Measurements from ENCODE around the gene WFIKKN2.

WFIKKN2 gene, protein sequence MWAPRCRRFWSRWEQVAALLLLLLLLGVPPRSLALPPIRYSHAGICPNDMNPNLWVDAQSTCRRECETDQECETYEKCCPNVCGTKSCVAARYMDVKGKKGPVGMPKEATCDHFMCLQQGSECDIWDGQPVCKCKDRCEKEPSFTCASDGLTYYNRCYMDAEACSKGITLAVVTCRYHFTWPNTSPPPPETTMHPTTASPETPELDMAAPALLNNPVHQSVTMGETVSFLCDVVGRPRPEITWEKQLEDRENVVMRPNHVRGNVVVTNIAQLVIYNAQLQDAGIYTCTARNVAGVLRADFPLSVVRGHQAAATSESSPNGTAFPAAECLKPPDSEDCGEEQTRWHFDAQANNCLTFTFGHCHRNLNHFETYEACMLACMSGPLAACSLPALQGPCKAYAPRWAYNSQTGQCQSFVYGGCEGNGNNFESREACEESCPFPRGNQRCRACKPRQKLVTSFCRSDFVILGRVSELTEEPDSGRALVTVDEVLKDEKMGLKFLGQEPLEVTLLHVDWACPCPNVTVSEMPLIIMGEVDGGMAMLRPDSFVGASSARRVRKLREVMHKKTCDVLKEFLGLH

DNA sequence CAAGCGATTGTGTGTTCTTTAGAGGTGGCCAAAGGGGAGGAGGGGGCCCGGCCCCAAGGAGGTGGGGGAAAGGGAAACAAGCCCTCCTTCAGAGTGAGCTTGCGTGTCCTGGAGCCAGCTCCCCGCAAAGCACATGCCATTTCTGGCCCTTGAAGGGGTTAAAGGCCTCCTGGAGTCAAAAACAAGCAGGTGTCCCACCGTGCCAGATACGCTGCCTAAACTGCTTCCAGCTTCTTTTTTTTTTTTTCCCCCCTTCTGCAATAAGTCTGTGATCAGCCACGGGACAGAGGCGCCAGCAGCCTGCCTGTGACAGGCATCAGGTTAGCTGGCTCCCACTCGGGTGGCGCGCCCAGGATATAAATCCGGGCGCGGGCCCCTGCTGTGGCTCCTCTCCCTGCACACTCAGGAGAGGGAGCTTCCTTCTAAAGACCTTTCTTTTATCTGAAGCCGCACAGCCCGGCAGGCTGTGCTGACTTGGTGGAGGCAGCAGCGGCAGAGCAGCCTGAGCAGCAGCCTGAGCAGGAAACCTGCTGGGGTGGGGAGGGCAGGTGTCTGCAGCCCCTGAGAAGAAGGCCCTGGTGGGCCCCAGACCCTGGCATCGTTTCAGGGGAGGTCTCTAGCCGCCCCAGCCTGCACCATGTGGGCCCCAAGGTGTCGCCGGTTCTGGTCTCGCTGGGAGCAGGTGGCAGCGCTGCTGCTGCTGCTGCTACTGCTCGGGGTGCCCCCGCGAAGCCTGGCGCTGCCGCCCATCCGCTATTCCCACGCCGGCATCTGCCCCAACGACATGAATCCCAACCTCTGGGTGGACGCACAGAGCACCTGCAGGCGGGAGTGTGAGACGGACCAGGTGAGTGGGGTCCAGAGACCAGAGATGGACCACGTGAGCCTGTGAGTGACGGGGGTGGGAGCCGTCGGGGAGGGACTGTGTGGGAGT, at the start of gene WFIKKN2:
Gene WFIKKN2 (plus strand): TSS at position 286 of the 934 bp plus-strand sequence. CDS start 352 bp downstream, at position 638.
- ATAC-seq, result no peak
- no peak within 1 kb of the TSS for H3K27ac Mint-ChIP-seq
- H3K27me3 Mint-ChIP-seq, result peaks cover 56% of the 10 kb centered on the region
- H3K36me3 Mint-ChIP-seq, result no peaks in the 10 kb centered on the region
- H3K9me3 Mint-ChIP-seq, result no peaks in the 10 kb centered on the region
- no peaks in the 10 kb centered on the region for H3K4me1 Mint-ChIP-seq
- no peak within 1 kb of the TSS for H3K4me3 Mint-ChIP-seq

- Mint-ChIP-seq H3K27ac (no peak overlapping the region), H3K4me1 (peaks cover 14% of the 10 kb centered on the region), H3K27me3 (peaks cover 27% of the 10 kb centered on the region), H3K36me3 (no peaks in the 10 kb centered on the region), H3K4me3 (no peak overlapping the region), H3K9me3 (no peaks in the 10 kb centered on the region)
- ATAC-seq, result no peak
These were observed 49.3 kb upstream of the WFIKKN2 start for GRCh38 chr17:50785946-50786570.

DNA sequence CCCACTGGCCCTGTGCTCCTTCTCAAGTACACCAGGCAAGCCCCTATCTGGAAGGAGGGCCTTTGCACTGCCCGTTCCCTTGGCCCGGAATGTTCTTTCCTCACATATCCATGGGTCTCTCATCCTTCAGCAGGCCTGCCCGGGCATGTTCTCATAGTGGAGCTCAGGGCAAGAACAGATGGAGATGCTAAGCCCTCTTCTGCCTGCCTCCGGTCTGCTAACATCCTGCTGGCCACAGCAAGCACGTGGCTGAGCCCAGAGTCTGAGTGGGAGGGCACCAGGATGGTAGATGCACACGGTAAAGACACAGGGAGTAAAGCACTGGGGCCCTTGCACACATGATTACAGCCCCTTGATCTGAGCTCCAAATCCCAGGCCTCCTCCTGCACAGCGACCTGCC, 48.3 kb upstream of the WFIKKN2 start:
- H3K27ac Mint-ChIP-seq, result no peak overlapping the region
- no peaks in the 10 kb centered on the region for H3K36me3 Mint-ChIP-seq
- H3K27me3 Mint-ChIP-seq, result peaks cover 27% of the 10 kb centered on the region
- no peak overlapping the region for H3K4me3 Mint-ChIP-seq
- peaks cover 14% of the 10 kb centered on the region for H3K4me1 Mint-ChIP-seq
- ATAC-seq, result no peak
- no peaks in the 10 kb centered on the region for H3K9me3 Mint-ChIP-seq

DNA sequence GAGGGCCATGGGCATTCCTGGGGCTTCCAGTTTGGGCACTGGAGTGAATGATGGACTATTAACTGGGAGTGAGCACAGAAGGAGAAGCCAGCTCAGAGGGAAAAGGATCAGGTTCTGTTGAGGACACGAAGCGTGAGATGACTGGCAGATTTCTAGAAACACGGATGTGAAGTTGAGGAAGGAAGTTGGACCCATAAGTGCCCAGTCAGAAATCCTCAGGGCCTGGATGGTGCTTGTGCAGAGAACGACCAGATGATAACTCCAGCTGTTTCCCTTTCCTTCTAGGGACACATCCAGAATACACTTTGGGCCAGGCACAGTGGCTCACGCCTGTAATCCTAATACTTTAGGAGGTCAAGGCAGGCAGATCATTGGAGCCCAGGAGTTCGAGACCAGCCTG, 44.8 kb upstream of the WFIKKN2 start:
- Mint-ChIP-seq H3K36me3 (no peaks in the 10 kb centered on the region), H3K4me3 (no peak overlapping the region), H3K4me1 (peaks cover 6% of the 10 kb centered on the region), H3K27me3 (peaks cover 16% of the 10 kb centered on the region), H3K27ac (no peak overlapping the region), H3K9me3 (no peaks in the 10 kb centered on the region)
- no peak for ATAC-seq

DNA sequence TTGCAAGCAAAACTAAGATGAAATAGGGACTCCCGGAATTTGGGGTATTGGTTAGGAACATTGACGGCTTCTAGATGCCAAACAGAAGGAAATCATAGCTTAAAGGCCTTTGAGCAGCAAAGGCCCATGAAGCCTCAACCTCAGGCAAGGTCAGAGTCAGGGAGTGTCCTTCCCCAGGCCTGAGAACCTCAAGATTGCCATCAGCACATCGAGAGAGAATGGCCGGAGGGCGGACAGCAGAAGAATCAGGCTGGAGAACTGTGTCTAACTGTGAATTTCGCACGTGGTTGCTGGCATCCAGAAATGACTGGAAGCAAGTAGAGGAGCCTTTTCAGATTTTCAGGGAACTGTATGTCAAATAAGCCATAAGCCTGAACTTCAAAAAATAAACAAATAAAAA, 43.3 kb upstream of the WFIKKN2 start:
- Mint-ChIP-seq H3K27ac (no peak overlapping the region), H3K9me3 (no peaks in the 10 kb centered on the region), H3K4me1 (peaks cover 6% of the 10 kb centered on the region), H3K36me3 (no peaks in the 10 kb centered on the region), H3K4me3 (no peak overlapping the region), H3K27me3 (peaks cover 16% of the 10 kb centered on the region)
- no peak for ATAC-seq

GRCh38 chr17:50793007-50793406, 42.4 kb upstream of the WFIKKN2 start:
- H3K36me3 Mint-ChIP-seq, result no peaks in the 10 kb centered on the region
- H3K27me3 Mint-ChIP-seq, result peaks cover 11% of the 10 kb centered on the region
- H3K4me1 Mint-ChIP-seq, result peaks cover 3% of the 10 kb centered on the region
- no peak overlapping the region for H3K27ac Mint-ChIP-seq
- no peak for ATAC-seq
- H3K9me3 Mint-ChIP-seq, result no peaks in the 10 kb centered on the region
- no peak overlapping the region for H3K4me3 Mint-ChIP-seq

DNA sequence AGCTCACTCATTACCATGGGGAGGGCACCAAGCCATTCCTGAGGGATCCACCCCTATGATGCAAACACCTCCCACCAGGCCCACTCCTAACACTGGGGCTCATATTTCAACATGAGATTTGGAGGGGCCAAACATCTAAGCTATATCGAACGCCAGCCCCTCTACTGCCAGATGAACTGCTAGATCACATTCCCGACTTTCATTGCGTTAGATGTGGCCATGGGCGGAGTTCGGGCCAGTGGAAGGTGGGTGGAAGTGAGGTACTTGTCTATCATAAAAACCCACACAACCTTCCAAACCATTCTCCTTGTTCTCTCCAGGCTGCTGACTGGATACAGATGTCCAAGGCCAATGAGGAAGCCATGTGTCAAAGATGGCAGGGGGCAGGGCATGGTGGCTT, 41.0 kb upstream of the WFIKKN2 start:
- no peaks in the 10 kb centered on the region for H3K27me3 Mint-ChIP-seq
- no peaks in the 10 kb centered on the region for H3K36me3 Mint-ChIP-seq
- H3K9me3 Mint-ChIP-seq, result no peaks in the 10 kb centered on the region
- no peaks in the 10 kb centered on the region for H3K4me1 Mint-ChIP-seq
- ATAC-seq, result no peak
- no peak overlapping the region for H3K27ac Mint-ChIP-seq
- no peak overlapping the region for H3K4me3 Mint-ChIP-seq

- Mint-ChIP-seq H3K4me3 (no peak overlapping the region), H3K27ac (no peak overlapping the region), H3K36me3 (no peaks in the 10 kb centered on the region), H3K9me3 (no peaks in the 10 kb centered on the region), H3K4me1 (no peaks in the 10 kb centered on the region), H3K27me3 (no peaks in the 10 kb centered on the region)
- ATAC-seq, result no peak
These were observed 38.1 kb upstream of the WFIKKN2 start for GRCh38 chr17:50797135-50797810.

DNA sequence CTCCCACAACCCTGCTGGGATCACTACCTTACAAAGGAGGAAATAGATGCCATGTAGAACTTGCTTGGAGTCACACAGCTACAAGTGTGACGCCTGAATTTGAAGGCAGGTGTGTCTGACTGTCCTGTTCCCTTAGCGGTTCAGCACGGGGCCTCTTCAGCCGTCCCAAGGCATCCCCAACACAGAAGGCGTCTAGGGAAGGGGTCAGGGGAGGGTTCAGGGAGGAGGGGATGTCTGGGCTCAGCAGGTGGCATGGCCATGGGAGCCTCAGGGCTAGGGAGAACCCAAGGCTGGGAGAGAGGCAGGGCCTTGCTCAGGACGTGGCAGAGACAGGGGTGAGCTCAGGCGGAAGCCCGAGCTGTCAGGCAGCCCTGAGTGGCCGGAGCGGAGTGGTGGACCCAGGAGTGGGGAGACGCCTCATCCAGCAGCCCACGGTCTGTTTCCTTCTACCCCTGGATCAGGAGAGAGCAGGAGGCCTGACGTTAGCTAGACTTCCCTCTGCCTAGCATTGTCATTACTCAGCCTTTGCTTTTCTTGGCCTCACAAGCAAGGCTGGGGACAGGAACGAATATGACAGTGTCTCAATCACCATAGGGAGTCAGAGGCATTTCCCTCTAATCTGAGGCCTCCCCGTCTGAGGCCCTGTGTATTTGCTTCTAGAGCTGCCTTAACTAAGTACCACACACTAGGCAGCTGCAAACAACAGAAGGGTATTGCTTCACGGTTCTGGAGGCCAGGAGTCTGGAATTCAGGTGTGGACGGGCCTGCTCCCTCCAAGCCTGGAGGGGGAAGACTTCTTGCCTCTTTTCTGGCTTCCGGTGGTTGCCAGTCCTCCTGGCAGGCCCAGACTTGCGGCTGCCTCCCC, 36.7 kb upstream of the WFIKKN2 start:
- peak; percentile 22 for ATAC-seq
- H3K36me3 Mint-ChIP-seq, result no peaks in the 10 kb centered on the region
- no peak overlapping the region for H3K27ac Mint-ChIP-seq

GRCh38 chr17:50799582-50799981, 35.8 kb upstream of the WFIKKN2 start:
- no peaks in the 10 kb centered on the region for H3K27me3 Mint-ChIP-seq
- no peaks in the 10 kb centered on the region for H3K4me1 Mint-ChIP-seq
- no peak for ATAC-seq
- H3K27ac Mint-ChIP-seq, result no peak overlapping the region
- H3K36me3 Mint-ChIP-seq, result no peaks in the 10 kb centered on the region
- no peaks in the 10 kb centered on the region for H3K9me3 Mint-ChIP-seq
- no peak overlapping the region for H3K4me3 Mint-ChIP-seq

More for the DNA sequence above, 36.7 kb upstream of the WFIKKN2 start:
- H3K9me3 Mint-ChIP-seq, result no peaks in the 10 kb centered on the region
- no peaks in the 10 kb centered on the region for H3K4me1 Mint-ChIP-seq
- no peaks in the 10 kb centered on the region for H3K27me3 Mint-ChIP-seq
- H3K4me3 Mint-ChIP-seq, result no peak overlapping the region

DNA sequence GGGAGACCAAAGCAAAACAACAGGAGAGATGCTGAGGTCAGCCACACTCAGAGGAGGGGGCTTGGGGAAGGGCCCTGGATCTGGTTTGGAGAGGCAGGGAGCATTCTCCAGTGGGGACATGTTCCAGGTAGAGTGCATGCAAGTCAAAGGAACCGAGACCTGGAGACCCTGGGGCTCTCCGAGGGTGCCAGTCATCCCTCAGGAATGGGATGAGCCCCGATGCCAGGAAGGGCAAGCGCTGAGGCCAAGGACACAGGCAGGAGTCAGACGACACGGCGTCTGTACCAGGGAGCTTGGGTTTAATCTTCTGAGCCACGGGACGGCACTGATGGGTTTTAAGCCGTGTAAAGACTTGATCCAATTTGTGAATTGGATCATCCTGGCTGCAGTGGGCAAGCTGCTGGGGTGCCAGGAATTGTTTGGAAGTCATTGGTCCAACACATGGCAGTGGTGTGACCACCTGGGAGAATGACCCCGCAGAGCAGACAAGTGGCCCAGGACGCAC, 35.1 kb upstream of the WFIKKN2 start:
- Mint-ChIP-seq H3K27me3 (no peaks in the 10 kb centered on the region), H3K9me3 (no peaks in the 10 kb centered on the region), H3K4me3 (no peak overlapping the region), H3K4me1 (no peaks in the 10 kb centered on the region), H3K36me3 (no peaks in the 10 kb centered on the region), H3K27ac (no peak overlapping the region)
- ATAC-seq, result no peak

DNA sequence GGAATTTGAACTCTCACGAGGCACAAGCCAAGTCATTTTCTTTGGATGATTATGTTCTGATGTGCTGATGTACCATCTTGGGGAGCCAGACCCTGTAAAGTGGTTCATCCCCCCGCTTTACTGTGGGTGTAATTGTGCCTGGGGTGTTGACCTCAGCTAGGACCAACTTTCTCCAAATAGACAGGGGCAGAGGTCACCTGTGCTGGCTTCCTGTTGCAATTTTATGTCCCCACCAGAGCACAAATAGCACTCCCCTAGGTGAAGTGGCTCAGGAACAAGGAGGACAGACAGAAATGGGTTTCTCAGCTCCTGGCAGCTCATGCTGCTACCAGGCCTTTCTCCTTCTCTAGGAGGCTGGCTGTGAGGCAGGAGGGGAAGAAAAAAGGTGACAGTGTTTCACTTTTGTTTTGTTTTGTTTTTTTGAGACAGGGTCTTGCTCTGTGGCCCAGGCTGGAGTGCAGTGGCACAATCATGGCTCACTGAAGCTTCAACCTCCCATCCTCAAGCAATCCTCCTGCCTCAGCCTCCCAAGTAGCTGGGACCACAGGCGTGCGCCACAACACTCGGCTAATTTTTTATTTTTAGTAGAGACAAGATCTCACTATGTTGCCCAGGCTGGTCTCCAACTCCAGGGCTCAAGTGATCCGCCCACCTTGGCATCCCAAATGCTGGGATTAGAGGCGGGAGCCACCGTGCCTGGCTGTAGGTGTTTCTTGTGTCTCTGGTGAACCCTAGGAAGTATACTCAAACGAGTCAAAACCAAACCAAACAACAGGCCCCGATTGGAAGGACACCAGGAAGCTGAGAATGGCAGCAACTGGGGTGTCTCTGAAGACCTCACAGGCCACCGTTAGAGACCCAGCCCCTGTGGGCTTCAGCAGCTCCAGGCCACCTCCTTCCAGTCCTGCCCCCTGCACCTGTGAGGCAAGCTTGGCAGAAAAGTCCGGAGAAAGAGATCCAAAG, 32.5 kb upstream of the WFIKKN2 start:
- Mint-ChIP-seq H3K36me3 (no peaks in the 10 kb centered on the region), H3K4me1 (no peaks in the 10 kb centered on the region), H3K27ac (no peak overlapping the region), H3K27me3 (no peaks in the 10 kb centered on the region), H3K4me3 (no peak overlapping the region), H3K9me3 (no peaks in the 10 kb centered on the region)
- no peak for ATAC-seq

DNA sequence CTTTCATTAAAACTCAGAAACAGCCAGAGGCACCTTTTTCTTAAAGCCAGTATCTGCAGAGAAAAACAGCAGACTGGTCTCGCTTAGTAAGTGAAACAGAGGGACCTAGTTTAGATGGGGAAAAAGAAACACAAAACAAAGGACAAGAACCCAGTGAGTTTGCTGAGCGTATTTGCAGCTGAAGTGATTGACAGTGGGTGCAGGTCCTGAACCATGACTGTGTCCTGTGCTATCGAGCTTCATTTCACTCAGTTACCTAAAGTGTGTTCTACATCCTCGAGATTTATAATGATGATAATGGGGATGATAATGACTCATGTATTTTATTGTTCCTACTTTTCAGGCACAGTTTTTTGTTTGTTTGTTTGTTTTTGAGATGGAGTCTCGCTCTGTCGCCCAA, 31.7 kb upstream of the WFIKKN2 start:
- no peak overlapping the region for H3K27ac Mint-ChIP-seq
- H3K4me1 Mint-ChIP-seq, result no peaks in the 10 kb centered on the region
- H3K9me3 Mint-ChIP-seq, result no peaks in the 10 kb centered on the region
- no peaks in the 10 kb centered on the region for H3K36me3 Mint-ChIP-seq
- H3K27me3 Mint-ChIP-seq, result no peaks in the 10 kb centered on the region
- H3K4me3 Mint-ChIP-seq, result no peak overlapping the region
- no peak for ATAC-seq
